HCT116 (cell line): ENCODE data around the gene CTNNA1. TPM values are rescaled to one million over a fixed set of nuclear protein-coding genes. Genes with fewer than 3 reads are reported as not detected.

ENCODE experiments used
- ATAC-seq: fragments of 200-7000 bp; cut with Tn5 transposase; 2 replicates; pipeline ENCODE4 v1.9.1; 2020; ENCODE audit warnings: mild to moderate bottlenecking, moderate library complexity
- BruUV-seq: library from RNA; stranded (reverse); fragments of 400-500 nt; replicated peaks from 2 replicates; lab custom pipeline; 2021; lab: Mats Ljungman, UMichigan
- CTCF ChIA-PET: fragments of 300-600 bp; sonication (Branson Sonifier 250); formaldehyde crosslinking; loops from one replicate; lab custom pipeline; 2021; ENCODE audit warnings: antibody characterized with exemption; lab: Charles Lee
- POLR2A ChIA-PET: fragments of 300-600, 350-600 bp; sonication (Branson Sonifier 250); formaldehyde crosslinking; loops from one replicate; lab custom pipeline; 2021; ENCODE audit warnings: antibody characterized with exemption; lab: Charles Lee
- RAD21 ChIA-PET, 2 experiments: fragments of 300-600 bp; sonication (Branson Sonifier 250); formaldehyde crosslinking; loops; one replicate each; lab custom pipeline; 2023; ENCODE audit warnings: low total read pairs in 2 of 2; ENCODE audit not compliant: uncharacterized antibody in 2 of 2, unreplicated experiment in 2 of 2, low non-redundant PET in 1 of 2; lab: Charles Lee
- DNase-seq: peaks from one replicate; pipeline ENCODE4 v3.0.0-alpha.2; 2010; ENCODE audit warnings: low read depth, low spot score
- H2AFZ ChIP-seq: fragments of 200-600 bp; shearing (Covaris generic), sonication (generic); 2 replicates; pipeline ENCODE4 v1.6.1; 2017; ENCODE audit warnings: low read depth, mixed run types, mixed read lengths, antibody characterized with exemption, low read length; ENCODE audit not compliant: poor library complexity, severe bottlenecking
- H3K27ac ChIP-seq: 2 replicates; pipeline ENCODE4 v1.5.1; 2012; ENCODE audit warnings: low read depth, low read length
- H3K27me3 ChIP-seq: fragments of 200-600 bp; sonication (generic); 2 replicates; pipeline ENCODE4 v1.6.1; 2016; ENCODE audit warnings: mixed run types, low read length, mixed read lengths; ENCODE audit not compliant: insufficient read depth
- H3K36me3 ChIP-seq, 2 experiments: fragments of 200-500 bp in 1 of 2; fragments of 200-600 bp in 1 of 2; sonication (Bioruptor generic) in 1 of 2; sonication (generic) in 1 of 2; 2 replicates each; pipeline versions ENCODE4 v1.5.1 to v1.6.1; 2014 to 2016; ENCODE audit warnings: low read length in 2 of 2, inconsistent platforms in 1 of 2, mixed read lengths in 1 of 2, mixed run types in 1 of 2; ENCODE audit not compliant: insufficient read depth in 2 of 2, control insufficient read depth in 1 of 2
- H3K4me1 ChIP-seq, 2 experiments: fragments of 200-600 bp in 1 of 2; sonication (generic) in 1 of 2; 2 replicates each; pipeline versions ENCODE4 v1.5.1 to v1.6.1; 2012 to 2017; ENCODE audit warnings: low read length in 2 of 2, inconsistent platforms in 1 of 2, mild to moderate bottlenecking in 1 of 2, mixed read lengths in 1 of 2, mixed run types in 1 of 2, moderate library complexity in 1 of 2; ENCODE audit not compliant: insufficient read depth in 2 of 2, control insufficient read depth in 1 of 2
- H3K4me2 ChIP-seq: fragments of 200-600 bp; sonication (generic); 2 replicates; pipeline ENCODE4 v1.6.1; 2017; ENCODE audit warnings: mixed run types, low read length, mixed read lengths
- H3K4me3 ChIP-seq, 2 experiments: fragments of 200-600 bp in 1 of 2; sonication (generic) in 1 of 2; replicated peaks in 1 of 2; 2 replicates each; pipeline ENCODE4 v1.5.1; 2011 to 2016; ENCODE audit warnings: low read length in 2 of 2, control low read depth in 1 of 2, low read depth in 1 of 2, mild to moderate bottlenecking in 1 of 2, mixed read lengths in 1 of 2, mixed run types in 1 of 2
- H3K79me2 ChIP-seq: fragments of 200-600 bp; sonication (generic); 2 replicates; pipeline ENCODE4 v1.6.1; 2017; ENCODE audit warnings: mild to moderate bottlenecking, mixed run types, low read length, moderate library complexity, mixed read lengths; ENCODE audit not compliant: insufficient read depth
- H3K9ac ChIP-seq: fragments of 200-600 bp; sonication (generic); 2 replicates; pipeline ENCODE4 v1.6.1; 2016; ENCODE audit warnings: low read length, mixed read lengths
- H3K9me2 ChIP-seq: fragments of 200-600 bp; sonication (generic), shearing (Covaris generic); 2 replicates; pipeline ENCODE4 v1.6.1; 2017; ENCODE audit warnings: mixed run types, mild to moderate bottlenecking, moderate library complexity; ENCODE audit not compliant: insufficient read depth
- H3K9me3 ChIP-seq, 2 experiments: fragments of 200-500 bp in 1 of 2; fragments of 200-600 bp in 1 of 2; sonication (Bioruptor generic) in 1 of 2; sonication (generic) in 1 of 2; 2 replicates each; pipeline ENCODE4 v1.6.1; 2014 to 2017; ENCODE audit warnings: low read length in 2 of 2, mixed read lengths in 2 of 2, inconsistent platforms in 1 of 2, low read depth in 1 of 2, mild to moderate bottlenecking in 1 of 2, mixed run types in 1 of 2, moderate library complexity in 1 of 2; ENCODE audit not compliant: control insufficient read depth in 1 of 2, insufficient read depth in 1 of 2
- H4K20me1 ChIP-seq: fragments of 200-600 bp; sonication (generic), shearing (Covaris generic); 2 replicates; pipeline ENCODE4 v1.6.1; 2017; ENCODE audit warnings: mixed run types, mild to moderate bottlenecking, moderate library complexity; ENCODE audit not compliant: insufficient read depth
- CBX3 ChIP-seq: IDR thresholded peaks from 2 replicates; pipeline ENCODE4 v1.6.1; 2012; ENCODE audit warnings: low read depth
- CEBPB ChIP-seq: IDR thresholded peaks from 2 replicates; pipeline ENCODE4 v1.6.1; 2012; ENCODE audit warnings: low read depth
- EZH2 ChIP-seq: fragments of 200-600 bp; sonication (generic); IDR thresholded peaks from 2 replicates; pipeline ENCODE4 v1.6.1; 2017; ENCODE audit warnings: antibody characterized with exemption, mixed run types
- EZH2phosphoT487 ChIP-seq: fragments of 200-600 bp; IDR thresholded peaks from 2 replicates; pipeline ENCODE4 v1.6.1; 2018; ENCODE audit warnings: antibody characterized with exemption, borderline replicate concordance
- FOSL1 ChIP-seq: IDR thresholded peaks from 2 replicates; pipeline ENCODE4 v1.6.1; 2012; ENCODE audit warnings: low read depth
- JUND ChIP-seq: IDR thresholded peaks from 2 replicates; pipeline ENCODE4 v1.6.1; 2012
- POLR2A ChIP-seq: IDR thresholded peaks from 2 replicates; pipeline ENCODE4 v1.7.0; 2011; ENCODE audit warnings: borderline replicate concordance; ENCODE audit not compliant: insufficient read depth, insufficient read length; ENCODE audit errors: extremely low read depth
- POLR2AphosphoS5 ChIP-seq: IDR thresholded peaks from 2 replicates; pipeline ENCODE4 v1.6.1; 2011; ENCODE audit warnings: mild to moderate bottlenecking, low read depth, low read length, moderate library complexity
- RAD21 ChIP-seq: IDR thresholded peaks from 2 replicates; pipeline ENCODE4 v1.6.1; 2012; ENCODE audit warnings: low read depth, mild to moderate bottlenecking
- SIN3A ChIP-seq: IDR thresholded peaks from 2 replicates; pipeline ENCODE4 v1.6.1; 2012; ENCODE audit warnings: low read depth
- SP1 ChIP-seq: IDR thresholded peaks from 2 replicates; pipeline ENCODE4 v1.6.1; 2012; ENCODE audit warnings: low read depth
- SRF ChIP-seq: IDR thresholded peaks from 2 replicates; pipeline ENCODE4 v1.6.1; 2012; ENCODE audit warnings: low read depth
- TCF7L2 ChIP-seq: IDR thresholded peaks from 2 replicates; pipeline ENCODE4 v1.7.0; 2011; ENCODE audit warnings: borderline replicate concordance, inconsistent platforms; ENCODE audit not compliant: insufficient read depth, insufficient read length; ENCODE audit errors: extremely low read depth
- ZFX ChIP-seq: fragments of 450-650 bp; IDR thresholded peaks from 2 replicates; pipeline ENCODE4 v1.6.1; 2017
- intact Hi-C: fragments of 100-400 bp; cut with micrococcal nuclease; formaldehyde crosslinking; loops from 2 replicates; pipeline ENCODE4 v1.10.0; 2022
- total RNA-seq: library from RNA; stranded (reverse); gene quantifications from one replicate; pipeline ENCODE4 v1.2.1, GENCODE V29; 2021; ENCODE audit not compliant: unreplicated experiment
- TF ChIP-seq, protein P1 (sequence below): IDR thresholded peaks from 2 replicates; pipeline ENCODE4 v1.6.1; 2012
- TF ChIP-seq, protein P2 (sequence below): IDR thresholded peaks from 2 replicates; pipeline ENCODE4 v1.6.1; 2012; ENCODE audit warnings: low read depth

The CTNNA1 gene
- total RNA-seq, 1 experiment from 2014 or later = 313 TPM

DNA sequence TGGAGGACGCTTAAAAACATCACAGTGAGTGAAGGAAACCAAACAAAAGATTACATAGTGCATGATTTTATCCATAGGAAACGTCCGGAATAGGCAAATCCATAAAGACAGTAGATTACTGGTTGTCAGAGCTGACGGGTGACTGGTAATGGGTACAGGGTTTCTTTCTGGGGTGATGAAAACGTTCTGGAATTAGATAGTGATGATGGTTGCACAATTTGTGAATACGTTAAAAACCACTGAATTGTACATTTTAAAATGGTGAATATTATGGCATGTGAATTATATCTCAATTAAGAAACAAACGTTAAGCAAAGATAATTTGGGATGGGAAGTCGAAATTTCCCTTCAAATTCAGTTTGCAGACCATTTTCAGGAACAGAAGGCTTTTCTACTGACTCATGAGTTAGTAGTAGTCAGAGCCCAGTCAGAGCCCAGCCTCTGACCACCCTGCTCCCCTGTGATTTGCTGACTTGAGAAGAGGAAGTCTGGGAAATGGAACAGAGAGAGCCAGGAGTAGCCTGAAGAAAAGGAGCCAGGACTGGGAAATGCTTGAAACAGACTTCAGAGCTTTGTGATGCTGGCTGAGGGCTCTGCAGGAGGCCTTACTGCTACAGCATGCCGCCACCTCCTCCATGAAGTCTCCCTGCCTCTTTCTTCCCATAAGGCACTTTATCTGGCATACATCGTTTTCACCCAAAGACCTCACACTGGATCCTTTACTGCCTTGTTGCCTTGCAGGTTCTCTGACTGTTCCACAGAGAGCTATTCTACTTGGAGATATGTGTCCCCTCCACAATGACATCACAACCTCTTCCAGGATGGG is 46.4 kb upstream of the CTNNA1 start:
- CTCF ChIA-PET = no interaction called here
- no peaks in the 10 kb centered on the region for H3K9me3 ChIP-seq
- POLR2A ChIA-PET = no interaction called here
- ATAC-seq (no peak; the same call in 1 of the 2 replicates), DNase-seq (no peak)
- H4K20me1 ChIP-seq = no peaks in the 10 kb centered on the region
- no peaks in the 10 kb centered on the region for H3K79me2 ChIP-seq
- no peak overlapping the region for H3K4me2 ChIP-seq
- H3K9me2 ChIP-seq = no peaks in the 10 kb centered on the region; the same call in 1 of the 2 replicates
- H2AFZ ChIP-seq = peak overlapping the region; percentile 52
- intact Hi-C loops = no loop called here
- RAD21 ChIA-PET = no interaction called here
- H3K27me3 ChIP-seq = no peaks in the 10 kb centered on the region
- no peak overlapping the region for H3K27ac ChIP-seq
- TF ChIP-seq, protein P1, sequence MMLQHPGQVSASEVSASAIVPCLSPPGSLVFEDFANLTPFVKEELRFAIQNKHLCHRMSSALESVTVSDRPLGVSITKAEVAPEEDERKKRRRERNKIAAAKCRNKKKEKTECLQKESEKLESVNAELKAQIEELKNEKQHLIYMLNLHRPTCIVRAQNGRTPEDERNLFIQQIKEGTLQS = no peak
- TF ChIP-seq SP1 (no peak), SRF (no peak), FOSL1 (no peak), SIN3A (no peak), EZH2 (no peak), EZH2phosphoT487 (no peak), ZFX (no peak), TCF7L2 (no peak), POLR2A (no peak), CEBPB (no peak), JUND (no peak), RAD21 (no peak), CBX3 (no peak), POLR2AphosphoS5 (no peak)
- TF ChIP-seq, protein P2, sequence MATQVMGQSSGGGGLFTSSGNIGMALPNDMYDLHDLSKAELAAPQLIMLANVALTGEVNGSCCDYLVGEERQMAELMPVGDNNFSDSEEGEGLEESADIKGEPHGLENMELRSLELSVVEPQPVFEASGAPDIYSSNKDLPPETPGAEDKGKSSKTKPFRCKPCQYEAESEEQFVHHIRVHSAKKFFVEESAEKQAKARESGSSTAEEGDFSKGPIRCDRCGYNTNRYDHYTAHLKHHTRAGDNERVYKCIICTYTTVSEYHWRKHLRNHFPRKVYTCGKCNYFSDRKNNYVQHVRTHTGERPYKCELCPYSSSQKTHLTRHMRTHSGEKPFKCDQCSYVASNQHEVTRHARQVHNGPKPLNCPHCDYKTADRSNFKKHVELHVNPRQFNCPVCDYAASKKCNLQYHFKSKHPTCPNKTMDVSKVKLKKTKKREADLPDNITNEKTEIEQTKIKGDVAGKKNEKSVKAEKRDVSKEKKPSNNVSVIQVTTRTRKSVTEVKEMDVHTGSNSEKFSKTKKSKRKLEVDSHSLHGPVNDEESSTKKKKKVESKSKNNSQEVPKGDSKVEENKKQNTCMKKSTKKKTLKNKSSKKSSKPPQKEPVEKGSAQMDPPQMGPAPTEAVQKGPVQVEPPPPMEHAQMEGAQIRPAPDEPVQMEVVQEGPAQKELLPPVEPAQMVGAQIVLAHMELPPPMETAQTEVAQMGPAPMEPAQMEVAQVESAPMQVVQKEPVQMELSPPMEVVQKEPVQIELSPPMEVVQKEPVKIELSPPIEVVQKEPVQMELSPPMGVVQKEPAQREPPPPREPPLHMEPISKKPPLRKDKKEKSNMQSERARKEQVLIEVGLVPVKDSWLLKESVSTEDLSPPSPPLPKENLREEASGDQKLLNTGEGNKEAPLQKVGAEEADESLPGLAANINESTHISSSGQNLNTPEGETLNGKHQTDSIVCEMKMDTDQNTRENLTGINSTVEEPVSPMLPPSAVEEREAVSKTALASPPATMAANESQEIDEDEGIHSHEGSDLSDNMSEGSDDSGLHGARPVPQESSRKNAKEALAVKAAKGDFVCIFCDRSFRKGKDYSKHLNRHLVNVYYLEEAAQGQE = no peak
- no peak overlapping the region for H3K4me3 ChIP-seq
- peaks cover 2 to 19% of the 10 kb centered on the region in 2 experiments; a peak in 2 of 4 replicates for H3K4me1 ChIP-seq
- no peaks in the 10 kb centered on the region for H3K36me3 ChIP-seq
- H3K9ac ChIP-seq = no peak overlapping the region
- no TSS peak for BruUV-seq
